Neural cell (in vitro differentiated cells): ENCODE measurements around the gene PKHD1. TPM values are rescaled to one million over a fixed set of nuclear protein-coding genes. Genes with fewer than 3 reads are reported as not detected.
"Not testable (repeated sequence)": the region's sequence is repeated elsewhere in the genome, so short reads cannot be mapped to it uniquely, and the experiment has no call there.

Experiments
- H2AFZ ChIP-seq: fragments of 200-600, 300-800 bp; sonication (generic), shearing (Covaris generic); 2 replicates; pipeline ENCODE4 v1.6.0; 2014; ENCODE audit warnings: low read depth, mild to moderate bottlenecking, antibody characterized with exemption, low read length, moderate library complexity
- H3F3A ChIP-seq: fragments of 200-600 bp; shearing (Covaris generic); 2 replicates; pipeline ENCODE4 v1.6.1; 2016; ENCODE audit warnings: mild to moderate bottlenecking, moderate library complexity, mixed read lengths, antibody characterized with exemption, low read length; ENCODE audit not compliant: insufficient read depth, poor library complexity, severe bottlenecking
- H3K27ac ChIP-seq: fragments of 200-600, 300-800 bp; sonication (generic), shearing (Covaris generic); 2 replicates; pipeline ENCODE4 v1.5.1; 2014; ENCODE audit warnings: mild to moderate bottlenecking, low read length, moderate library complexity
- H3K27me3 ChIP-seq: fragments of 300-800, 200-600 bp; sonication (generic), shearing (Covaris generic); 2 replicates; pipeline ENCODE4 v1.6.0; 2014; ENCODE audit warnings: mild to moderate bottlenecking, low read depth, low read length, moderate library complexity; ENCODE audit not compliant: insufficient read depth
- H3K36me3 ChIP-seq: fragments of 300-800, 200-600 bp; sonication (generic), shearing (Covaris generic); 2 replicates; pipeline ENCODE4 v1.5.1; 2014; ENCODE audit warnings: mild to moderate bottlenecking, antibody characterized with exemption, low read length, moderate library complexity; ENCODE audit not compliant: insufficient read depth
- H3K4me2 ChIP-seq: fragments of 300-800, 200-600 bp; sonication (generic), shearing (Covaris generic); 2 replicates; pipeline ENCODE4 v1.6.0; 2014; ENCODE audit warnings: mild to moderate bottlenecking, low read length
- H3K4me3 ChIP-seq: fragments of 300-800, 200-600 bp; sonication (generic), shearing (Covaris generic); 2 replicates; pipeline ENCODE4 v1.5.1; 2014; ENCODE audit warnings: mild to moderate bottlenecking, low read length, moderate library complexity
- H3K79me2 ChIP-seq: fragments of 200-600 bp; shearing (Covaris generic); replicated peaks from 2 replicates; pipeline ENCODE4 v1.6.0; 2014; ENCODE audit warnings: mild to moderate bottlenecking, low read length, moderate library complexity; ENCODE audit not compliant: insufficient read depth
- H3K9ac ChIP-seq: fragments of 300-800, 200-600 bp; sonication (generic), shearing (Covaris generic); 2 replicates; pipeline ENCODE4 v1.6.1; 2016; ENCODE audit warnings: mild to moderate bottlenecking, low read length, mixed read lengths
- H3K9me2 ChIP-seq: fragments of 200-600 bp; shearing (Covaris generic); 2 replicates; pipeline ENCODE4 v1.6.1; 2016; ENCODE audit warnings: mild to moderate bottlenecking, low read length, mixed read lengths; ENCODE audit not compliant: insufficient read depth
- H3K9me3 ChIP-seq: fragments of 200-600, 300-800 bp; sonication (generic), shearing (Covaris generic); 2 replicates; pipeline ENCODE4 v1.6.1; 2016; ENCODE audit warnings: mild to moderate bottlenecking, mixed run types, low read length, moderate library complexity, mixed read lengths
- H4K20me1 ChIP-seq: fragments of 200-600 bp; shearing (Covaris generic); 2 replicates; pipeline ENCODE4 v1.6.1; 2016; ENCODE audit warnings: mild to moderate bottlenecking, mixed run types; ENCODE audit not compliant: insufficient read depth
- EP300 ChIP-seq: fragments of 450-650 bp; conservative IDR thresholded peaks from 2 replicates; pipeline ENCODE4 v1.6.1; 2014; ENCODE audit warnings: antibody characterized with exemption, mild to moderate bottlenecking, moderate library complexity; ENCODE audit not compliant: poor library complexity, severe bottlenecking
- EZH2 ChIP-seq: fragments of 200-600, 300-800 bp; shearing (Covaris generic), sonication (generic); IDR thresholded peaks from 2 replicates; pipeline ENCODE4 v1.6.1; 2014; ENCODE audit warnings: antibody characterized with exemption, low read length, borderline replicate concordance, mild to moderate bottlenecking; ENCODE audit not compliant: insufficient read depth, poor library complexity, severe bottlenecking
- MXI1 ChIP-seq: fragments of 450-650 bp; conservative IDR thresholded peaks from 2 replicates; pipeline ENCODE4 v1.6.1; 2014; ENCODE audit warnings: antibody characterized with exemption, mild to moderate bottlenecking; ENCODE audit not compliant: poor library complexity, severe bottlenecking
- POLR2AphosphoS5 ChIP-seq: IDR thresholded peaks from 2 replicates; pipeline ENCODE4 v1.6.1; 2012
- RAD21 ChIP-seq: fragments of 450-650 bp; conservative IDR thresholded peaks from 2 replicates; pipeline ENCODE4 v1.6.1; 2014; ENCODE audit warnings: antibody characterized with exemption, mild to moderate bottlenecking, moderate library complexity
- SMC3 ChIP-seq: fragments of 450-650 bp; conservative IDR thresholded peaks from 2 replicates; pipeline ENCODE4 v1.6.1; 2014; ENCODE audit warnings: antibody characterized with exemption, mild to moderate bottlenecking, moderate library complexity; ENCODE audit not compliant: poor library complexity
- TAF1 ChIP-seq: IDR thresholded peaks from 2 replicates; pipeline ENCODE4 v1.6.1; 2012; ENCODE audit warnings: low read depth
- polyA plus RNA-seq: library from polyadenylated mRNA; depleted of rRNA; stranded (reverse); fragments of >200 nt; gene quantifications from 2 replicates; pipeline ENCODE4 v1.2.3, GENCODE V29; 2014
- TF ChIP-seq, protein P1 (sequence below): IDR thresholded peaks from 2 replicates; pipeline ENCODE4 v1.6.1; 2012; ENCODE audit warnings: borderline replicate concordance
- TF ChIP-seq, protein P2 (sequence below): fragments of 450-650 bp; IDR thresholded peaks from 2 replicates; pipeline ENCODE4 v1.5.1; 2014; ENCODE audit warnings: antibody characterized with exemption, mild to moderate bottlenecking, moderate library complexity; ENCODE audit not compliant: poor library complexity, severe bottlenecking

PKHD1 gene
- polyA plus RNA-seq, 1 donor from 2014 or later: not detected

DNA sequence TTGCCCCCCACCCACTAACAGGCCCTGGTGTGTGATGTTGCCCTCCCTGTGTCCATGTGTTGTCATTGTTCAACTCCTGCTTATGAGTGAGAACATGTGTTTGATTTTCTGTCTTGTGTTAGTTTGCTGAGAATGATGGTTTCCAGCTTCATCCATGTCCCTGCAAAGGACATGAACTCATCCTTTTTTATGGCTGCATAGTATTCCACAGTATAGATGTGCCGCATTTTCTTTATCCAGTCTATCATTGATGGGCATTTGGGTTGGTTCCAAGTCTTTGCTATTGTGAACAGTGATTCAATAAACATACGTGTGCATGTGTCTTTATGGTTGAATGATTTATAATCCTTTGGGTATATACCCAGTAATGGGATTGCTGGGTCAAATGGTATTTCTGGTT lies 169.1 kb downstream of the PKHD1 start:
- H3K9ac ChIP-seq, H3K27me3 ChIP-seq, H4K20me1 ChIP-seq, H3K9me2 ChIP-seq, H3K4me3 ChIP-seq, H3K9me3 ChIP-seq, H3K79me2 ChIP-seq, H3F3A ChIP-seq, H3K36me3 ChIP-seq, H2AFZ ChIP-seq, H3K27ac ChIP-seq, H3K4me2 ChIP-seq: not testable (repeated sequence)

DNA sequence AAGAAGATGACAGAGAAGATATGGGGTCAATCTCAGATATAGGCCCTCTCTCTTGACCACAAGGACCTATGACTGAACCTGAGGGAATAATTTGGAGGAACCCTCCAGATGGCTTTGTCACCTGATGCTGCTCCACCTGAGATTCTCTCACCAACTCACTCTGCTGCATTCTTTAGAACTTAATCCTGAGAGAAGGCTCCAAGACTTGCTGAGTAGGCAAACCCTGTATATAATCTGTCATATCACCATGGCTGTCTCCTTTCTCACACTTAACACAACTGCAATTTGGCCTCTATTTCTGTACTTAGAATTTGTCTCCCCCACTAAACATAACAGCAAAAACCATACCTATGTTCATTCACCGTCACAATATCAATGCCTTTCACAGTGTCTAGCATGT lies 172.3 kb downstream of the PKHD1 start:
- Histone ChIP-seq H3K27me3 (no peaks in the 10 kb centered on the region), H3K79me2 (no peaks in the 10 kb centered on the region), H2AFZ (no peak overlapping the region), H3K9me2 (no peaks in the 10 kb centered on the region), H3K4me2 (no peak overlapping the region), H3K36me3 (no peaks in the 10 kb centered on the region), H3K9ac (no peak overlapping the region), H3K9me3 (no peaks in the 10 kb centered on the region), H3F3A (no peaks in the 10 kb centered on the region), H3K4me3 (no peak overlapping the region), H4K20me1 (no peaks in the 10 kb centered on the region), H3K27ac (no peak overlapping the region)
- TF ChIP-seq, protein P1, sequence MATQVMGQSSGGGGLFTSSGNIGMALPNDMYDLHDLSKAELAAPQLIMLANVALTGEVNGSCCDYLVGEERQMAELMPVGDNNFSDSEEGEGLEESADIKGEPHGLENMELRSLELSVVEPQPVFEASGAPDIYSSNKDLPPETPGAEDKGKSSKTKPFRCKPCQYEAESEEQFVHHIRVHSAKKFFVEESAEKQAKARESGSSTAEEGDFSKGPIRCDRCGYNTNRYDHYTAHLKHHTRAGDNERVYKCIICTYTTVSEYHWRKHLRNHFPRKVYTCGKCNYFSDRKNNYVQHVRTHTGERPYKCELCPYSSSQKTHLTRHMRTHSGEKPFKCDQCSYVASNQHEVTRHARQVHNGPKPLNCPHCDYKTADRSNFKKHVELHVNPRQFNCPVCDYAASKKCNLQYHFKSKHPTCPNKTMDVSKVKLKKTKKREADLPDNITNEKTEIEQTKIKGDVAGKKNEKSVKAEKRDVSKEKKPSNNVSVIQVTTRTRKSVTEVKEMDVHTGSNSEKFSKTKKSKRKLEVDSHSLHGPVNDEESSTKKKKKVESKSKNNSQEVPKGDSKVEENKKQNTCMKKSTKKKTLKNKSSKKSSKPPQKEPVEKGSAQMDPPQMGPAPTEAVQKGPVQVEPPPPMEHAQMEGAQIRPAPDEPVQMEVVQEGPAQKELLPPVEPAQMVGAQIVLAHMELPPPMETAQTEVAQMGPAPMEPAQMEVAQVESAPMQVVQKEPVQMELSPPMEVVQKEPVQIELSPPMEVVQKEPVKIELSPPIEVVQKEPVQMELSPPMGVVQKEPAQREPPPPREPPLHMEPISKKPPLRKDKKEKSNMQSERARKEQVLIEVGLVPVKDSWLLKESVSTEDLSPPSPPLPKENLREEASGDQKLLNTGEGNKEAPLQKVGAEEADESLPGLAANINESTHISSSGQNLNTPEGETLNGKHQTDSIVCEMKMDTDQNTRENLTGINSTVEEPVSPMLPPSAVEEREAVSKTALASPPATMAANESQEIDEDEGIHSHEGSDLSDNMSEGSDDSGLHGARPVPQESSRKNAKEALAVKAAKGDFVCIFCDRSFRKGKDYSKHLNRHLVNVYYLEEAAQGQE: no peak

DNA sequence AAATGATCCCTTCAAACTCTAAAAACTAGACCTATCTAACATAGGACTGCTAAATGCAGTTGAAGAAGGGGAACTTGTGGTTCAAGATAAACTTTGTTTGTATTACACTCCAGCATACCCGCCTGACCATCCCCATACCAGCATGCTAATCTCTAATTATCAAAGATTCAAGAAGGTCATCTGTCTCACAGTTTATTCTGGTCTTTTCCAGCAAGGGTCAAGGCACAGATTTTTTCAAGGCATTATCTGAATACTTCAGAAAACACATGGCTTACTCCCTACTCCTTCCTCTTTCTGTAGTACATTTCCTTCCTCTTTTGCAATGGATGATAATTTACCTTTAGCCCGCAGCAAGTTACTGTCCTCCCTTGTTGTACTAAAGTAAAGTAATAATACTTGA lies 174.1 kb downstream of the PKHD1 start:
- Histone ChIP-seq H3F3A (no peaks in the 10 kb centered on the region), H3K9ac (no peak overlapping the region), H3K27ac (no peak overlapping the region), H3K4me2 (no peak overlapping the region), H3K4me3 (no peak overlapping the region), H3K36me3 (no peaks in the 10 kb centered on the region), H3K9me3 (no peaks in the 10 kb centered on the region), H2AFZ (no peak overlapping the region), H3K79me2 (no peaks in the 10 kb centered on the region), H3K27me3 (no peaks in the 10 kb centered on the region), H4K20me1 (no peaks in the 10 kb centered on the region), H3K9me2 (no peaks in the 10 kb centered on the region)
- TF ChIP-seq, protein P1: no peak
- TF ChIP-seq MXI1: no peak
- no peak for TF ChIP-seq TAF1
- TF ChIP-seq, protein P2, sequence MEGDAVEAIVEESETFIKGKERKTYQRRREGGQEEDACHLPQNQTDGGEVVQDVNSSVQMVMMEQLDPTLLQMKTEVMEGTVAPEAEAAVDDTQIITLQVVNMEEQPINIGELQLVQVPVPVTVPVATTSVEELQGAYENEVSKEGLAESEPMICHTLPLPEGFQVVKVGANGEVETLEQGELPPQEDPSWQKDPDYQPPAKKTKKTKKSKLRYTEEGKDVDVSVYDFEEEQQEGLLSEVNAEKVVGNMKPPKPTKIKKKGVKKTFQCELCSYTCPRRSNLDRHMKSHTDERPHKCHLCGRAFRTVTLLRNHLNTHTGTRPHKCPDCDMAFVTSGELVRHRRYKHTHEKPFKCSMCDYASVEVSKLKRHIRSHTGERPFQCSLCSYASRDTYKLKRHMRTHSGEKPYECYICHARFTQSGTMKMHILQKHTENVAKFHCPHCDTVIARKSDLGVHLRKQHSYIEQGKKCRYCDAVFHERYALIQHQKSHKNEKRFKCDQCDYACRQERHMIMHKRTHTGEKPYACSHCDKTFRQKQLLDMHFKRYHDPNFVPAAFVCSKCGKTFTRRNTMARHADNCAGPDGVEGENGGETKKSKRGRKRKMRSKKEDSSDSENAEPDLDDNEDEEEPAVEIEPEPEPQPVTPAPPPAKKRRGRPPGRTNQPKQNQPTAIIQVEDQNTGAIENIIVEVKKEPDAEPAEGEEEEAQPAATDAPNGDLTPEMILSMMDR: no peak
- no peak for TF ChIP-seq EP300
- TF ChIP-seq RAD21: no peak
- TF ChIP-seq POLR2AphosphoS5: no peak
- TF ChIP-seq SMC3: no peak
- TF ChIP-seq EZH2: no peak
